Nephron progenitor cell (in vitro differentiated cells): Measurements from ENCODE around the gene NTM.

Source experiments
- DNase-seq: peaks from one replicate; pipeline ENCODE4 v3.0.0; 2021
- H3K27ac Mint-ChIP-seq: 2 replicates; pipeline ENCODE4 v1.8.0; 2021; ENCODE audit warnings: mild to moderate bottlenecking, moderate library complexity, mixed read lengths
- H3K27me3 Mint-ChIP-seq: 2 replicates; pipeline ENCODE4 v1.8.0; 2021; ENCODE audit warnings: mild to moderate bottlenecking, low read depth, mixed read lengths; ENCODE audit not compliant: poor library complexity
- H3K36me3 Mint-ChIP-seq: 2 replicates; pipeline ENCODE4 v1.8.0; 2021; ENCODE audit warnings: low read depth, mixed read lengths
- H3K4me1 Mint-ChIP-seq: 2 replicates; pipeline ENCODE4 v1.8.0; 2021; ENCODE audit warnings: mixed read lengths
- H3K4me3 Mint-ChIP-seq: 2 replicates; pipeline ENCODE4 v1.8.0; 2021; ENCODE audit warnings: mild to moderate bottlenecking, moderate library complexity, mixed read lengths
- H3K9me3 Mint-ChIP-seq: 2 replicates; pipeline ENCODE4 v1.8.0; 2021; ENCODE audit warnings: mild to moderate bottlenecking, moderate library complexity, mixed read lengths
- TF ChIP-seq, protein P1 (sequence below): fragments of 200-600 bp; sonication (generic); IDR thresholded peaks from 2 replicates; pipeline ENCODE4 v1.5.0; 2021; ENCODE audit warnings: antibody characterized with exemption

NTM gene

DNA sequence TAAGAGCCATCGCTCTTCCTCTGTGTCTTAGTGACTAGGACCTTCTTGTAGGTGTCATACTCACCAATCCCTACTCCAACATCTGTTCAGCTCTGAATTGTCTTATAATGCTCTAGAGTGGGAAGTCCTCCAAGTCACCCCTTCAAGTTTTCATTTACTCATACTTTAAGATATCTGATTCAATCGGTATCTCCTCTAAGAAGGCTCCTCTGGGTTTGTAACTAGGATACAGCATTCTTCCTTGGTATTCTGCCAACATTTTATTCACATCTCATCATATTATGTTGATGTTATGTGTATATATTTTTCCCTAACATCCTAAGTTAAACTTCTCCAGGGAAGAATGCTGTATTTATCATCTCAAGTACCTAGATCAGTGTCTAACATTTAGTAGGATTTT is 662.1 kb downstream of the NTM start:
- TF ChIP-seq, protein P1, sequence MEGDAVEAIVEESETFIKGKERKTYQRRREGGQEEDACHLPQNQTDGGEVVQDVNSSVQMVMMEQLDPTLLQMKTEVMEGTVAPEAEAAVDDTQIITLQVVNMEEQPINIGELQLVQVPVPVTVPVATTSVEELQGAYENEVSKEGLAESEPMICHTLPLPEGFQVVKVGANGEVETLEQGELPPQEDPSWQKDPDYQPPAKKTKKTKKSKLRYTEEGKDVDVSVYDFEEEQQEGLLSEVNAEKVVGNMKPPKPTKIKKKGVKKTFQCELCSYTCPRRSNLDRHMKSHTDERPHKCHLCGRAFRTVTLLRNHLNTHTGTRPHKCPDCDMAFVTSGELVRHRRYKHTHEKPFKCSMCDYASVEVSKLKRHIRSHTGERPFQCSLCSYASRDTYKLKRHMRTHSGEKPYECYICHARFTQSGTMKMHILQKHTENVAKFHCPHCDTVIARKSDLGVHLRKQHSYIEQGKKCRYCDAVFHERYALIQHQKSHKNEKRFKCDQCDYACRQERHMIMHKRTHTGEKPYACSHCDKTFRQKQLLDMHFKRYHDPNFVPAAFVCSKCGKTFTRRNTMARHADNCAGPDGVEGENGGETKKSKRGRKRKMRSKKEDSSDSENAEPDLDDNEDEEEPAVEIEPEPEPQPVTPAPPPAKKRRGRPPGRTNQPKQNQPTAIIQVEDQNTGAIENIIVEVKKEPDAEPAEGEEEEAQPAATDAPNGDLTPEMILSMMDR = no peak
- Mint-ChIP-seq H3K4me3 (no peak overlapping the region), H3K27ac (no peak overlapping the region), H3K9me3 (no peaks in the 10 kb centered on the region), H3K27me3 (peaks cover 42% of the 10 kb centered on the region), H3K4me1 (no peaks in the 10 kb centered on the region), H3K36me3 (no peaks in the 10 kb centered on the region)
- no peak for DNase-seq

DNA sequence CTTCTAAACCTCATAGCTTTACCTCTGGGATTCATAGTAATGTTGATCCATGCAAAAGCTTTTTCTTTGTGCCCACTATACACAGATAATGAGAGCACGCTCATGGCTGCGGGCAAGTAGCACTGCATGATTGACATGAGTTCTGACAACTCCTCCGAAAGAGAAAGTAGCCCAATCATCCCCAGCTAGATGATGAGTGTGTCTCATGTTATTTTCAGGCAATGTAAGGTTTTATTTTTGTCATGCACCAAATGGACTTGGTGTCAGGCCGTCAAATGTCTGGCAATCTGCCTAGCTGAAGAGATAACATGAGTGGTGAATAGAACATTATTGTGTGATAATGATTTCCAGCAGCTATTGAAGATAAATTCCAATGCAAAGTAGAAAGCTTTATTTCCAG is 662.6 kb downstream of the NTM start:
- Mint-ChIP-seq H3K4me3 (no peak overlapping the region), H3K9me3 (no peaks in the 10 kb centered on the region), H3K4me1 (no peaks in the 10 kb centered on the region), H3K27ac (no peak overlapping the region), H3K27me3 (peaks cover 42% of the 10 kb centered on the region), H3K36me3 (no peaks in the 10 kb centered on the region)
- no peak for DNase-seq
- TF ChIP-seq, protein P1 = no peak

DNA sequence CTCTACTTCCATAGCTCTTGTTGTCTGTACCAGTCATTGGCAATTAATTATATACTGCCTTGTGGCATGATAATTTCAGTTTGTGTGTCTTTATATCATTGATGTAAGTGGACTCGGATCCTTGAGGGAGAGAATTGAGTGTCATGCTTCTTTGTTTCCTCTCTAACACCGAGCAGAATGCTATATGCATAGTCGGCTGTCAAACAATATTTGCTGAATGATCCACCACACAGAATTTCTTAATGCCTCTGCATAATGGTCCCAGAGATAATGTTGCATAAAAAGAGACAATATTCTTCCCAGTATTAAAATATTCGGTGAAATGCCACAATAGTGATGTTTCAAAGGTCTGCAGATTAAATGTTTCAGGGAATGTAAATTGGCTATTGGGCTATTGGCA is 664.8 kb downstream of the NTM start:
- TF ChIP-seq, protein P1 = no peak
- H3K4me1 Mint-ChIP-seq = peaks cover 10% of the 10 kb centered on the region
- H3K4me3 Mint-ChIP-seq = no peak overlapping the region
- no peak overlapping the region for H3K27ac Mint-ChIP-seq
- no peaks in the 10 kb centered on the region for H3K9me3 Mint-ChIP-seq
- no peaks in the 10 kb centered on the region for H3K36me3 Mint-ChIP-seq
- no peak for DNase-seq
- peaks cover 46% of the 10 kb centered on the region for H3K27me3 Mint-ChIP-seq

DNA sequence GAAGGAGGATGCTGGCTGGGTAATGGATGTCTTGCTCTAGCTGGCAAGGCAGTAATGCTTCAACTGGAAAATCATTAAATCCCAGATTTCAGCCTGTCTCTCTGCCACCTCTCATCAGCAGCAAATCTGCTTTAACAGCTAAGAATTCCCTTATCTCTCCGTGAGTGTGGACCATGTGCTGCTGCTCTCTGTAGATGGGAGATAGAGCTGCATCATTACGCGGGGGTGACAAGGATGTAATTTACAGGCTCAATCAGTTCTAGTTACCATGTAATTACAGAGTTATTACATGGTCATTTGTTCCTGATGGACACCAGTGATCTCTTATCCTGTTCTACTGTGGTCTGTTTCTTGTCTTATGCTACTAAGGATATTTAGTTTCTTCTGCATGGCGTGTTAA is 665.4 kb downstream of the NTM start:
- Mint-ChIP-seq H3K4me1 (peaks cover 10% of the 10 kb centered on the region), H3K9me3 (no peaks in the 10 kb centered on the region), H3K27ac (no peak overlapping the region), H3K36me3 (no peaks in the 10 kb centered on the region), H3K27me3 (peaks cover 46% of the 10 kb centered on the region), H3K4me3 (no peak overlapping the region)
- TF ChIP-seq, protein P1 = no peak
- no peak for DNase-seq

DNA sequence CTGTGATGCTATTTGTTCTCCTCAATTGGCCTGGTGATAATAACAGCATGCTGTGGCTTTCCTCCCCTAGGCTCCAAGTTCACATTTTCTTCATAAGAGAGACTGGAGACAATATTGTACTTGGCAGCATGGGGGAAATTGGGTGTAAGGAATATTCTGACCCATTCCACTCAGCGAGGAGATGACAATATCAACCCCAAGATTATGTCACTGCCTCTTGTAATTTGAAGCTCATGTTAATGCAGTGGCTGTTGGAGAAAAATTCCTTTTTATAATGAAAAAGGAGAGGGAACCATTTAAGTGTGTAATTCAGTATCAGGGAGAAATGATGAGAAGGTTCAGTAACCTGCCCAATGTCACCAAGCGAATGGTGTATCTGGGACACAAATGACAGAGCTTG is 665.8 kb downstream of the NTM start:
- H3K27me3 Mint-ChIP-seq = peaks cover 49% of the 10 kb centered on the region
- peaks cover 10% of the 10 kb centered on the region for H3K4me1 Mint-ChIP-seq
- no peaks in the 10 kb centered on the region for H3K9me3 Mint-ChIP-seq
- H3K27ac Mint-ChIP-seq = no peak overlapping the region
- DNase-seq = no peak
- TF ChIP-seq, protein P1 = no peak
- H3K36me3 Mint-ChIP-seq = no peaks in the 10 kb centered on the region
- H3K4me3 Mint-ChIP-seq = no peak overlapping the region

DNA sequence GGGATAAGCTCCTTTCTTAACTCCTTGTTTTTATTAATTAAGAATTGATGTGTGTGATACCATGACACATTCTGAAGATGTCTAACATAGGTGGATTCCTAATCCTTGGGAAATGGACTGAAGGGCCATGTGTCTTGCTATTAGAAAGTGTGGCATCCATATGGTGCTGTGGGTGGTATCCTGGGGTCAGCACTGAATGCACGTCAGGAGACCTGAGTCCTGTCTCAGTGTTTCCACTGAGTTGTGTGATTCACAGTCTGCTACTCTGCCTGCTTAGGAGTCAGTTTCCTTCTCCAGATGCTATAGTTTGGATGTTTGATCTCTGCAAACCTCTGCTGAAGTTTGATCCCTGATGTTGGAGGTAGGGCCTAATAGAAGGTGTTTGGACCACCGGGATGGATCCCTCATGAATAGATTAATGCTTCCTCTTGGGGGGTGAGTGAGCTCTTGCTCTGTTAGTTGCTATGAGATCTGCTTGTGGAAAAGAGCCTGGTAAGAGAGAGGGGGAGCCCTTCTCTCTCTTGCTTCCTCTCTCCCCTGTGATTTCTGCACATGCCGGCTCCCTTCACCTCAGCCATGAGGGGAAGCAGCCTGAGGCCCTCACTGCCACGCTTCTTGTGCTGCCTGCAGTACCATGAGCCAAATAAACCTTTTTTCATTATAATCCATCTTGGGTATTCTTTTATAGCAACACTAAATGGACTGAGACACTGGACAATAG is 666.5 kb downstream of the NTM start:
- Mint-ChIP-seq H3K36me3 (no peaks in the 10 kb centered on the region), H3K9me3 (no peaks in the 10 kb centered on the region), H3K27ac (no peak overlapping the region), H3K27me3 (peaks cover 43% of the 10 kb centered on the region), H3K4me1 (peaks cover 10% of the 10 kb centered on the region), H3K4me3 (no peak overlapping the region)
- TF ChIP-seq, protein P1 = no peak
- no peak for DNase-seq
